Measurements from ENCODE around the gene HRCT1. TPM values are rescaled to one million over a fixed set of nuclear protein-coding genes. Genes with fewer than 3 reads are reported as not detected.

The HRCT1 gene
- total and polyA plus RNA-seq, 2 experiments from 2014 or later, result not detected

- no peaks in the 10 kb centered on the region for H3K9me3 ChIP-seq (ENCODE audit: low read depth)
- DNase-seq (ENCODE audit: low read depth in 1 of 2, low spot score in 1 of 2), result no peak
- no peak overlapping the region for H3K27ac ChIP-seq
- no peaks in the 10 kb centered on the region for H3K4me1 ChIP-seq (ENCODE audit: low read depth)
- no peak overlapping the region for H3K4me3 ChIP-seq
- no peaks in the 10 kb centered on the region for H3K36me3 ChIP-seq
- TF ChIP-seq CTCF (IDR thresholded peaks at IDR 0.05; ENCODE audit: low read depth, low read length), result no peak
- no peaks in the 10 kb centered on the region for H3K27me3 ChIP-seq
These were observed 46.0 kb upstream of the HRCT1 start for GRCh38 chr9:35859990-35860339.

GRCh38 chr9:35861161-35861897, 44.7 kb upstream of the HRCT1 start:
- Histone ChIP-seq H3K27me3 (no peaks in the 10 kb centered on the region), H3K36me3 (no peaks in the 10 kb centered on the region), H3K9me3 (ENCODE audit: low read depth) (no peaks in the 10 kb centered on the region), H3K4me1 (ENCODE audit: low read depth) (no peaks in the 10 kb centered on the region), H3K4me3 (no peak overlapping the region), H3K27ac (no peak overlapping the region)
- TF ChIP-seq CTCF (IDR thresholded peaks at IDR 0.05; ENCODE audit: low read depth, low read length), result no peak
- no peak for DNase-seq (ENCODE audit: low read depth in 1 of 2, low spot score in 1 of 2)

GRCh38 chr9:35862328-35862727, 43.7 kb upstream of the HRCT1 start:
- Histone ChIP-seq H3K4me3 (no peak overlapping the region), H3K4me1 (ENCODE audit: low read depth) (no peaks in the 10 kb centered on the region), H3K27ac (no peak overlapping the region), H3K36me3 (no peaks in the 10 kb centered on the region), H3K9me3 (ENCODE audit: low read depth) (no peaks in the 10 kb centered on the region), H3K27me3 (no peaks in the 10 kb centered on the region)
- no peak for DNase-seq (ENCODE audit: low read depth in 1 of 2, low spot score in 1 of 2)
- TF ChIP-seq CTCF (IDR thresholded peaks at IDR 0.05; ENCODE audit: low read depth, low read length), result no peak

GRCh38 chr9:35863583-35863982, 42.4 kb upstream of the HRCT1 start:
- H3K27ac ChIP-seq, result no peak overlapping the region
- H3K4me3 ChIP-seq, result no peak overlapping the region
- no peaks in the 10 kb centered on the region for H3K9me3 ChIP-seq (ENCODE audit: low read depth)
- no peak for TF ChIP-seq CTCF (IDR thresholded peaks at IDR 0.05; ENCODE audit: low read depth, low read length)
- DNase-seq (ENCODE audit: low read depth in 1 of 2, low spot score in 1 of 2), result no peak
- H3K27me3 ChIP-seq, result no peaks in the 10 kb centered on the region
- no peaks in the 10 kb centered on the region for H3K36me3 ChIP-seq
- H3K4me1 ChIP-seq (ENCODE audit: low read depth), result no peaks in the 10 kb centered on the region

GRCh38 chr9:35864695-35865255, 41.2 kb upstream of the HRCT1 start:
- Histone ChIP-seq H3K9me3 (ENCODE audit: low read depth) (no peaks in the 10 kb centered on the region), H3K27ac (no peak overlapping the region), H3K36me3 (no peaks in the 10 kb centered on the region), H3K4me1 (ENCODE audit: low read depth) (no peaks in the 10 kb centered on the region), H3K4me3 (no peak overlapping the region), H3K27me3 (no peaks in the 10 kb centered on the region)
- no peak for TF ChIP-seq CTCF (IDR thresholded peaks at IDR 0.05; ENCODE audit: low read depth, low read length)
- DNase-seq (ENCODE audit: low read depth in 1 of 2, low spot score in 1 of 2), result no peak

Data from cardiac muscle cell (in vitro differentiated cells and primary cell).